Loucy (cell line): ENCODE measurements around the gene ANP32D.
"Not testable (repeated sequence)": the region's sequence is repeated elsewhere in the genome, so short reads cannot be mapped to it uniquely, and the experiment has no call there.

Source experiments
- H2AFZ ChIP-seq: fragments of 200-600 bp; sonication (generic); 2 replicates; pipeline ENCODE4 v1.6.0; 2016; ENCODE audit warnings: antibody characterized with exemption, mild to moderate bottlenecking, low read length, moderate library complexity
- H3F3A ChIP-seq: fragments of 200-600 bp; 2 replicates; pipeline ENCODE4 v1.6.0; 2016; ENCODE audit warnings: antibody characterized with exemption, low read depth, mild to moderate bottlenecking
- H3K27me3 ChIP-seq: fragments of 200-600 bp; sonication (generic); 2 replicates; pipeline ENCODE4 v1.6.1; 2014; ENCODE audit warnings: low read length, mild to moderate bottlenecking; ENCODE audit not compliant: insufficient read depth, poor library complexity, severe bottlenecking
- H3K36me3 ChIP-seq: fragments of 200-600 bp; sonication (generic); 2 replicates; pipeline ENCODE4 v1.6.1; 2016; ENCODE audit warnings: low read length; ENCODE audit not compliant: insufficient read depth
- H3K4me1 ChIP-seq: fragments of 200-600 bp; sonication (generic); 2 replicates; pipeline ENCODE4 v1.5.1; 2014; ENCODE audit warnings: low read length, mild to moderate bottlenecking; ENCODE audit not compliant: insufficient read depth, poor library complexity, severe bottlenecking
- H3K4me2 ChIP-seq: fragments of 200-600 bp; sonication (generic); 2 replicates; pipeline ENCODE4 v1.6.0; 2014; ENCODE audit warnings: antibody characterized with exemption, low read length, low read depth, mild to moderate bottlenecking; ENCODE audit not compliant: poor library complexity, severe bottlenecking
- H3K4me3 ChIP-seq: fragments of 200-600 bp; sonication (generic); 2 replicates; pipeline ENCODE4 v1.5.1; 2014; ENCODE audit warnings: low read length, mild to moderate bottlenecking, mixed read lengths; ENCODE audit not compliant: poor library complexity, severe bottlenecking
- H3K79me2 ChIP-seq: fragments of 200-600 bp; sonication (generic); 2 replicates; pipeline ENCODE4 v1.6.1; 2014; ENCODE audit warnings: low read length; ENCODE audit not compliant: insufficient read depth
- H3K9ac ChIP-seq: fragments of 200-600 bp; sonication (generic); 2 replicates; pipeline ENCODE4 v1.6.0; 2014; ENCODE audit warnings: mild to moderate bottlenecking, low read depth, low read length, moderate library complexity; ENCODE audit not compliant: poor library complexity, severe bottlenecking
- H3K9me2 ChIP-seq: fragments of 200-600 bp; sonication (generic); replicated peaks from 2 replicates; pipeline ENCODE4 v1.6.1; 2016; ENCODE audit warnings: low read depth, low read length, mixed read lengths
- H3K9me3 ChIP-seq: fragments of 200-600 bp; sonication (generic); 2 replicates; pipeline ENCODE4 v1.6.1; 2014; ENCODE audit warnings: mild to moderate bottlenecking, antibody characterized with exemption, low read length, low read depth; ENCODE audit not compliant: insufficient read depth
- H4K20me1 ChIP-seq: fragments of 200-600 bp; sonication (generic); 2 replicates; pipeline ENCODE4 v1.6.0; 2014; ENCODE audit warnings: antibody characterized with exemption, low read length, mild to moderate bottlenecking; ENCODE audit not compliant: insufficient read depth, poor library complexity, severe bottlenecking
- EZH2phosphoT487 ChIP-seq: fragments of 200-600 bp; IDR thresholded peaks from 2 replicates; pipeline ENCODE4 v1.6.1; 2018; ENCODE audit warnings: antibody characterized with exemption, mild to moderate bottlenecking, moderate library complexity, borderline replicate concordance
- TF ChIP-seq, protein P1 (sequence below): fragments of 200-600 bp; sonication (generic); conservative IDR thresholded peaks from 2 replicates; pipeline ENCODE4 v1.5.1; 2014; ENCODE audit warnings: mild to moderate bottlenecking, antibody characterized with exemption, low read length

ANP32D gene

DNA sequence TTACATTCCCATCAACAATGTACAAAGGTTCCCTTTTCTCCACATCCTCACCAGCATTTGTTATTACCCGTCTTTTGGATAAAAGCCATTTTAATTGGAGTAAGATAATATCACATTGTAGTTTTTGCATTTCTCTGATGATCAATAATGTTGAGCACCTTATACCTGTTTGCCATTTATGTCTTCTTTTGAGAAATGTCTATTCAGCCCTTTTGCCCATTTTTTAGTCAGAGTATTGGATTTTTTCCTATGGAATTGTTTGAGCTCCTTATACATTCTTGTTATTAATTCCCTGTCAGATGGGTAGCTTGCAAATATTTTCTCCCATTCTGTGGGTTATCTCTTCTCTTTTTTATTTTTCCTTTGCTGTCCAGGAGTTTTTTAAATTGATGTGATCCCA lies 42.4 kb downstream of the ANP32D start:
- no peaks in the 10 kb centered on the region for H3F3A ChIP-seq
- no peak overlapping the region for H3K4me3 ChIP-seq
- no peaks in the 10 kb centered on the region for H3K9me2 ChIP-seq
- no peak for TF ChIP-seq EZH2phosphoT487
- TF ChIP-seq, protein P1, sequence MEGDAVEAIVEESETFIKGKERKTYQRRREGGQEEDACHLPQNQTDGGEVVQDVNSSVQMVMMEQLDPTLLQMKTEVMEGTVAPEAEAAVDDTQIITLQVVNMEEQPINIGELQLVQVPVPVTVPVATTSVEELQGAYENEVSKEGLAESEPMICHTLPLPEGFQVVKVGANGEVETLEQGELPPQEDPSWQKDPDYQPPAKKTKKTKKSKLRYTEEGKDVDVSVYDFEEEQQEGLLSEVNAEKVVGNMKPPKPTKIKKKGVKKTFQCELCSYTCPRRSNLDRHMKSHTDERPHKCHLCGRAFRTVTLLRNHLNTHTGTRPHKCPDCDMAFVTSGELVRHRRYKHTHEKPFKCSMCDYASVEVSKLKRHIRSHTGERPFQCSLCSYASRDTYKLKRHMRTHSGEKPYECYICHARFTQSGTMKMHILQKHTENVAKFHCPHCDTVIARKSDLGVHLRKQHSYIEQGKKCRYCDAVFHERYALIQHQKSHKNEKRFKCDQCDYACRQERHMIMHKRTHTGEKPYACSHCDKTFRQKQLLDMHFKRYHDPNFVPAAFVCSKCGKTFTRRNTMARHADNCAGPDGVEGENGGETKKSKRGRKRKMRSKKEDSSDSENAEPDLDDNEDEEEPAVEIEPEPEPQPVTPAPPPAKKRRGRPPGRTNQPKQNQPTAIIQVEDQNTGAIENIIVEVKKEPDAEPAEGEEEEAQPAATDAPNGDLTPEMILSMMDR, result no peak
- no peaks in the 10 kb centered on the region for H3K27me3 ChIP-seq
- no peaks in the 10 kb centered on the region for H3K4me1 ChIP-seq
- H3K36me3 ChIP-seq, result no peaks in the 10 kb centered on the region
- no peak overlapping the region for H3K4me2 ChIP-seq
- no peaks in the 10 kb centered on the region for H3K79me2 ChIP-seq
- no peak overlapping the region for H3K9ac ChIP-seq
- peaks cover 10% of the 10 kb centered on the region; the same call in 1 of the 2 replicates for H3K9me3 ChIP-seq
- no peaks in the 10 kb centered on the region for H4K20me1 ChIP-seq
- no peak overlapping the region for H2AFZ ChIP-seq

DNA sequence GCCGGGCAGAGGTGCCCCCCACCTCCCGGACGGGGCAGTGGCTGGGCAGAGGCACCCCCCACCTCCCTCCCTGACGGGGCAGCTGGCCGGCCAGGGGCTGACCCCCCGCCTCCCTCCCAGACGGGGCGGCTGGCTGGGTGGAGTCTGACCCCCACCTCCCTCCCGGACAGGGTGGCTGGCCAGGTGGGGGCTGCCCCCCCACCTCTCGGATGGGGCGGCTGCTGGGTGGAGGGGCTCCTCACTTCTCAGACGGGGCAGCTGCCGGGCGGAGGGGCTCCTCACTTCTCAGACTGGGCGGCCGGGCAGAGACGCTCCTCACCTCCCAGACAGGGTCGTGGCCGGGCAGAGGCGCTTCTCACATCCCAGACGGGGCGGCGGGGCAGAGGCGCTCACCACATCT lies 48.0 kb downstream of the ANP32D start:
- not testable (repeated sequence) for H3K9me3 ChIP-seq, H3K4me3 ChIP-seq, H4K20me1 ChIP-seq, H3K27me3 ChIP-seq, H2AFZ ChIP-seq, H3K4me2 ChIP-seq, H3K9ac ChIP-seq, H3K36me3 ChIP-seq, H3F3A ChIP-seq, H3K9me2 ChIP-seq, H3K4me1 ChIP-seq, H3K79me2 ChIP-seq
